B cell (primary cell): ENCODE measurements around the gene CSF1. TPM values are rescaled to one million over a fixed set of nuclear protein-coding genes. Genes with fewer than 3 reads are reported as not detected.

Source experiments
- ATAC-seq: fragments of 200-7000 bp; cut with Tn5 transposase; one replicate; pipeline ENCODE4 v1.10.0; 2021; ENCODE audit warnings: low read depth, mild to moderate bottlenecking, moderate number of reproducible peaks, moderate library complexity
- CTCF ChIA-PET: fragments of 350-600 bp; sonication (Branson Sonifier 250); formaldehyde crosslinking; loops from one replicate; lab custom pipeline; 2021; ENCODE audit warnings: antibody characterized with exemption, inconsistent platforms; lab: Charles Lee
- POLR2A ChIA-PET: fragments of 350-600 bp; sonication (Branson Sonifier 250); formaldehyde crosslinking; loops from one replicate; lab custom pipeline; 2021; ENCODE audit warnings: antibody characterized with exemption; lab: Charles Lee
- DNase-seq: peaks from one replicate; pipeline ENCODE4 v3.0.0; 2013
- H2AFZ ChIP-seq: 2 replicates; pipeline ENCODE4 v1.6.1; 2012; ENCODE audit warnings: mild to moderate bottlenecking, low read depth, low read length; ENCODE audit not compliant: insufficient read depth, poor library complexity, severe bottlenecking
- H3K27ac ChIP-seq, 2 donors: 1 replicate in 1 of 2; 2 replicates in 1 of 2; pipeline ENCODE4 v1.5.1; 2012 to 2013; ENCODE audit warnings: low read length in 2 of 2, mild to moderate bottlenecking in 2 of 2, moderate library complexity in 1 of 2
- H3K27me3 ChIP-seq, 4 experiments: fragments of 200-600 bp in 1 of 4; sonication (generic) in 1 of 4; replicated peaks in 1 of 4; 1 replicate in 2 of 4; 2 replicates in 2 of 4; pipeline versions ENCODE4 v1.6.1 to v1.7.0; 2013 to 2016; ENCODE audit warnings: low read length in 3 of 4, mild to moderate bottlenecking in 2 of 4, mixed read lengths in 1 of 4, moderate library complexity in 1 of 4; ENCODE audit not compliant: insufficient read depth in 4 of 4, control insufficient read depth in 3 of 4; ENCODE audit errors: control extremely low read depth in 1 of 4
- H3K36me3 ChIP-seq, 2 experiments: replicated peaks in 1 of 2; 1 replicate in 1 of 2; 2 replicates in 1 of 2; pipeline versions ENCODE4 v1.6.1 to v1.7.1; 2013; ENCODE audit warnings: low read length in 1 of 2; ENCODE audit not compliant: insufficient read depth in 2 of 2, control insufficient read depth in 1 of 2; ENCODE audit errors: control extremely low read depth in 1 of 2, extremely low read depth in 1 of 2
- H3K4me1 ChIP-seq, 2 donors: fragments of 200-600 bp in 1 of 2; sonication (generic) in 1 of 2; 1 replicate in 1 of 2; 2 replicates in 1 of 2; pipeline versions ENCODE4 v1.5.1 to v1.6.1; 2013 to 2017; ENCODE audit warnings: low read length in 2 of 2; ENCODE audit not compliant: control insufficient read depth in 2 of 2, insufficient read depth in 2 of 2
- H3K4me2 ChIP-seq: replicated peaks from 2 replicates; pipeline ENCODE3; 2012; ENCODE audit warnings: mild to moderate bottlenecking, low read depth, low read length; ENCODE audit not compliant: poor library complexity, severe bottlenecking
- H3K4me3 ChIP-seq, 5 experiments: fragments of 200-600 bp in 1 of 5; sonication (generic) in 1 of 5; 1 replicate in 3 of 5; 2 replicates in 2 of 5; pipeline versions ENCODE4 v1.5.1 to v1.7.0; 2011 to 2016; ENCODE audit warnings: low read length in 4 of 5, mild to moderate bottlenecking in 4 of 5, low read depth in 2 of 5, control low read depth in 1 of 5, moderate library complexity in 1 of 5; ENCODE audit not compliant: insufficient read depth in 1 of 5; ENCODE audit errors: control extremely low read depth in 1 of 5, extremely low read depth in 1 of 5
- H3K79me2 ChIP-seq: fragments of 200-600 bp; sonication (generic); one replicate; pipeline ENCODE4 v1.6.0; 2016; ENCODE audit warnings: low read length; ENCODE audit not compliant: control insufficient read depth, insufficient read depth
- H3K9ac ChIP-seq: fragments of 200-600 bp; sonication (generic); 2 replicates; pipeline ENCODE4 v1.6.1; 2017; ENCODE audit warnings: mild to moderate bottlenecking, low read length, moderate library complexity
- H3K9me3 ChIP-seq, 3 donors: one replicate each; pipeline versions ENCODE4 v1.6.1 to v1.7.1; 2013; ENCODE audit warnings: low read length in 2 of 3; ENCODE audit not compliant: control insufficient read depth in 2 of 3, insufficient read depth in 1 of 3; ENCODE audit errors: control extremely low read depth in 1 of 3
- H4K20me1 ChIP-seq: 2 replicates; pipeline ENCODE4 v1.6.0; 2012; ENCODE audit warnings: mild to moderate bottlenecking, low read length; ENCODE audit not compliant: insufficient read depth, control insufficient read depth, poor library complexity, severe bottlenecking
- H3K27ac Mint-ChIP-seq: one replicate; pipeline ENCODE4 v1.8.0; 2021; ENCODE audit warnings: mixed read lengths
- H3K27me3 Mint-ChIP-seq: one replicate; pipeline ENCODE4 v1.8.0; 2021; ENCODE audit warnings: mixed read lengths
- H3K4me1 Mint-ChIP-seq: one replicate; pipeline ENCODE4 v1.8.0; 2021; ENCODE audit warnings: mixed read lengths
- H3K4me3 Mint-ChIP-seq: one replicate; pipeline ENCODE4 v1.8.0; 2021; ENCODE audit warnings: mixed read lengths
- H3K9me3 Mint-ChIP-seq: one replicate; pipeline ENCODE4 v1.8.0; 2022; ENCODE audit warnings: mixed read lengths; ENCODE audit not compliant: insufficient read depth
- CTCF ChIP-seq: fragments of 200-600 bp; IDR thresholded peaks from one replicate; pipeline ENCODE4 v1.8.0; 2022; ENCODE audit warnings: antibody characterized with exemption, mild to moderate bottlenecking
- EZH2 ChIP-seq: IDR thresholded peaks from 2 replicates; pipeline ENCODE4 v1.6.1; 2012; ENCODE audit warnings: borderline replicate concordance, low read depth, mild to moderate bottlenecking, moderate library complexity, low read length; ENCODE audit not compliant: insufficient read depth, poor library complexity, severe bottlenecking
- WGBS: methylation state at CpG from one replicate; pipeline ENCODE4 v1.1.5; 2013; ENCODE audit warnings: missing lambda C conversion rate; ENCODE audit not compliant: insufficient coverage; 5-methylcytosine and 5-hydroxymethylcytosine counted together
- intact Hi-C: fragments of 100-400 bp; cut with micrococcal nuclease; formaldehyde crosslinking; loops from one replicate; pipeline ENCODE4 v1.10.0; 2022
- polyA plus RNA-seq: library from polyadenylated mRNA; depleted of rRNA; stranded (reverse); fragments of >200 nt; gene quantifications from 2 replicates; pipeline ENCODE4 v1.2.3, GENCODE V29; 2012
- total RNA-seq, 2 donors: library from RNA; stranded (reverse); fragments of 120-200 nt in 1 of 2; gene quantifications; 1 replicate in 1 of 2; 2 replicates in 1 of 2; pipeline versions ENCODE4 v1.2.3 to v1.2.4, GENCODE V29; 2013 to 2022

Gene CSF1
- total and polyA plus RNA-seq, 2 donors (not counting 1 experiment from before 2014, with no cell fraction given) = 0.55 to 4.2 TPM

GRCh38 chr1:109959632-109959973 is 49.0 kb downstream of the CSF1 start:
- POLR2A ChIA-PET = interaction anchor here (0.8 kb wide), 1 partner anchor 10 kb away, joined by 3 read pairs; no protein-coding TSS in a partner anchor
- no peak overlapping the region for H3K4me3 ChIP-seq
- Mint-ChIP-seq H3K9me3 (no peaks in the 10 kb centered on the region), H3K4me3 (no peak overlapping the region), H3K4me1 (no peaks in the 10 kb centered on the region), H3K27me3 (peaks cover 37% of the 10 kb centered on the region), H3K27ac (no peak overlapping the region)
- no CpG with 5 or more reads among the region's 1 CpG for WGBS
- ATAC-seq (no peak), DNase-seq (no peak)
- H3K9me3 ChIP-seq = no peaks in the 10 kb centered on the region
- CTCF ChIA-PET = interaction anchor here (0.7 to 1.7 kb wide), 6 partner anchors 15 to 183 kb away, joined by 3 to 6 read pairs (median 3); partner anchors contain the start of gene AHCYL1
- H3K79me2 ChIP-seq = no peaks in the 10 kb centered on the region
- H3K36me3 ChIP-seq = no peaks in the 10 kb centered on the region
- H3K4me2 ChIP-seq = no peak overlapping the region
- H3K27me3 ChIP-seq = peaks cover 0 to 6% (median 2%) of the 10 kb centered on the region in 4 experiments
- no peak overlapping the region for H3K9ac ChIP-seq
- no peak overlapping the region for H2AFZ ChIP-seq
- no peak for TF ChIP-seq CTCF
- TF ChIP-seq EZH2 = no peak
- H3K27ac ChIP-seq = no peak overlapping the region
- no peaks in the 10 kb centered on the region for H3K4me1 ChIP-seq
- no peaks in the 10 kb centered on the region for H4K20me1 ChIP-seq
- intact Hi-C loops = no loop called here

- H3K27me3 Mint-ChIP-seq = peaks cover 38% of the 10 kb centered on the region
- no peaks in the 10 kb centered on the region for H4K20me1 ChIP-seq
- TF ChIP-seq EZH2 (no peak), CTCF (no peak)
- no peaks in the 10 kb centered on the region for H3K4me1 ChIP-seq
- ChIA-PET POLR2A (interaction anchor here (0.8 kb wide), 1 partner anchor 9 kb away, joined by 3 read pairs; no protein-coding TSS in a partner anchor), CTCF (interaction anchor here (0.9 to 1.7 kb wide), 5 partner anchors 15 to 183 kb away, joined by 3 to 6 read pairs (median 3); partner anchors contain the start of gene AHCYL1)
- DNase-seq = no peak
- no peaks in the 10 kb centered on the region for H3K9me3 Mint-ChIP-seq
- no peaks in the 10 kb centered on the region for H3K36me3 ChIP-seq
- 88% methylated on average over 2 of the region's 7 CpGs for WGBS
- peaks cover 0 to 6% (median 2%) of the 10 kb centered on the region in 4 experiments for H3K27me3 ChIP-seq
- H2AFZ ChIP-seq = no peak overlapping the region
- ATAC-seq = no peak
- H3K4me3 Mint-ChIP-seq = no peak overlapping the region
- no peak overlapping the region for H3K4me3 ChIP-seq
- intact Hi-C loops = no loop called here
- H3K79me2 ChIP-seq = no peaks in the 10 kb centered on the region
- H3K9me3 ChIP-seq = no peaks in the 10 kb centered on the region
- H3K4me1 Mint-ChIP-seq = no peaks in the 10 kb centered on the region
- H3K9ac ChIP-seq = no peak overlapping the region
- no peak overlapping the region for H3K27ac ChIP-seq
- H3K4me2 ChIP-seq = no peak overlapping the region
- no peak overlapping the region for H3K27ac Mint-ChIP-seq
Measured at GRCh38 chr1:109959974-109960744, 49.5 kb downstream of the CSF1 start.
